ENCODE measurements around the gene WLS. TPM values are rescaled to one million over a fixed set of nuclear protein-coding genes. Genes with fewer than 3 reads are reported as not detected.

WLS gene
- total and polyA plus RNA-seq, 2 donors (not counting 1 experiment from before 2014, with no cell fraction given): 0.49 TPM; not detected in 1

DNA sequence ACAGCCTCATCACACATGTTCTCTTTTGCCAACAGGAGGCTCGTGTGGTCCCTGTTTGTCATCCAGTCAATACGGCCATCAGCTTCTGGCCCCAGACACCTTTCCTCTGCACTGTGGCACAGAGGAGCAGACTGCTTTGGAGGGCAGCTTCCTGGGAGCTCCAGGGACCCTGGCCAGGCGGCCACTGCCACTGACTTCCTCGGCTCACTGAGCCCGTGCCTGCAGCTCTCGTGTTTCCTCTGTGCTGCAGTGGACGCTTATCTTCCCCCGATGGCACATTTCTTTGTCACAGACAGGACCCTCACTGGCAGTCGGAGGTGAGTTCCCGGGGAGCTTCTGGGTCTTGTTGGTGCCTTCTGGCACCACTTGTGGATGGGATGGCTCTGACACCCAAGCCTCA is 114.9 kb downstream of the WLS start:
- ChIA-PET CTCF (interaction anchor here (0.7 to 3.7 kb wide), 19 partner anchors 9 to 1624 kb away, joined by 3 to 68 read pairs (median 5); no protein-coding TSS in a partner anchor), POLR2A (no interaction called here)
- no peaks in the 10 kb centered on the region for H3K36me3 ChIP-seq (replicated peaks in 1 of 2; ENCODE audit: control extremely low read depth in 1 of 2, control insufficient read depth in 1 of 2, extremely low read depth in 1 of 2, insufficient read depth in 2 of 2, low read length in 1 of 2)
- no peaks in the 10 kb centered on the region for H3K79me2 ChIP-seq (ENCODE audit: control insufficient read depth, insufficient read depth, low read length)
- no peaks in the 10 kb centered on the region for H4K20me1 ChIP-seq (ENCODE audit: control insufficient read depth, insufficient read depth, low read length, poor library complexity, severe bottlenecking)
- no peaks in the 10 kb centered on the region for H3K9me3 ChIP-seq (ENCODE audit: control extremely low read depth in 1 of 3, control insufficient read depth in 2 of 3, insufficient read depth in 1 of 3, low read length in 2 of 3)
- H3K4me3 Mint-ChIP-seq: no peak overlapping the region
- intact Hi-C loops (cut with micrococcal nuclease): no loop called here
- no peaks in the 10 kb centered on the region for H3K27me3 ChIP-seq (replicated peaks in 1 of 4; ENCODE audit: control extremely low read depth in 1 of 4, control insufficient read depth in 3 of 4, insufficient read depth in 4 of 4, low read length in 3 of 4)
- no peak overlapping the region for H2AFZ ChIP-seq (ENCODE audit: insufficient read depth, low read depth, low read length, poor library complexity, severe bottlenecking)
- DNase-seq (no peak), ATAC-seq (ENCODE audit: low read depth) (no peak)
- no peak overlapping the region for H3K27ac ChIP-seq (ENCODE audit: low read length in 2 of 2)
- H3K4me3 ChIP-seq (ENCODE audit: control extremely low read depth in 1 of 5, extremely low read depth in 1 of 5, insufficient read depth in 1 of 5, low read depth in 2 of 5, low read length in 4 of 5): no peak overlapping the region
- H3K27me3 Mint-ChIP-seq: peaks cover 2% of the 10 kb centered on the region
- H3K4me2 ChIP-seq (replicated peaks; ENCODE audit: low read depth, low read length, poor library complexity, severe bottlenecking): no peak overlapping the region
- no peaks in the 10 kb centered on the region for H3K9me3 Mint-ChIP-seq (ENCODE audit: insufficient read depth)
- H3K4me1 Mint-ChIP-seq: peaks cover 1% of the 10 kb centered on the region
- H3K27ac Mint-ChIP-seq: no peak overlapping the region
- peaks cover 2 to 3% of the 10 kb centered on the region in 2 donors for H3K4me1 ChIP-seq (ENCODE audit: control insufficient read depth in 2 of 2, insufficient read depth in 2 of 2, low read length in 2 of 2)
- H3K9ac ChIP-seq (ENCODE audit: low read length): no peak overlapping the region
- WGBS (ENCODE audit: insufficient coverage): 86% methylated on average over 10 of the region's 10 CpGs
- TF ChIP-seq CTCF (IDR thresholded peaks at IDR 0.05) (no peak), EZH2 (IDR thresholded peaks at IDR 0.05; ENCODE audit: borderline replicate concordance, insufficient read depth, low read depth, low read length, poor library complexity, severe bottlenecking) (no peak)

GRCh38 chr1:68116643-68117235 is 115.6 kb downstream of the WLS start:
- H3K9me3 ChIP-seq (ENCODE audit: control extremely low read depth in 1 of 3, control insufficient read depth in 2 of 3, insufficient read depth in 1 of 3, low read length in 2 of 3): no peaks in the 10 kb centered on the region
- no peak overlapping the region for H3K4me3 ChIP-seq (ENCODE audit: control extremely low read depth in 1 of 5, extremely low read depth in 1 of 5, insufficient read depth in 1 of 5, low read depth in 2 of 5, low read length in 4 of 5)
- ATAC-seq (ENCODE audit: low read depth): no peak
- Mint-ChIP-seq H3K9me3 (ENCODE audit: insufficient read depth) (no peaks in the 10 kb centered on the region), H3K4me3 (no peak overlapping the region), H3K27ac (no peak overlapping the region), H3K4me1 (peaks cover 1% of the 10 kb centered on the region), H3K27me3 (peaks cover 5% of the 10 kb centered on the region)
- H3K79me2 ChIP-seq (ENCODE audit: control insufficient read depth, insufficient read depth, low read length): no peaks in the 10 kb centered on the region
- 0% methylated on average over 3 of the region's 3 CpGs for WGBS (ENCODE audit: insufficient coverage)
- H3K27me3 ChIP-seq (replicated peaks in 1 of 4; ENCODE audit: control extremely low read depth in 1 of 4, control insufficient read depth in 3 of 4, insufficient read depth in 4 of 4, low read length in 3 of 4): peaks cover 0 to 3% (median 0%) of the 10 kb centered on the region in 4 experiments
- DNase-seq: peak; percentile 58
- no peak overlapping the region for H3K9ac ChIP-seq (ENCODE audit: low read length)
- POLR2A ChIA-PET: no interaction called here
- no peak for TF ChIP-seq EZH2 (IDR thresholded peaks at IDR 0.05; ENCODE audit: borderline replicate concordance, insufficient read depth, low read depth, low read length, poor library complexity, severe bottlenecking)
- peak; percentile 92 for TF ChIP-seq CTCF (IDR thresholded peaks at IDR 0.05)
- CTCF ChIA-PET: interaction anchor here (0.6 to 3.7 kb wide), 19 partner anchors 9 to 1625 kb away, joined by 3 to 68 read pairs (median 5); no protein-coding TSS in a partner anchor
- no peak overlapping the region for H2AFZ ChIP-seq (ENCODE audit: insufficient read depth, low read depth, low read length, poor library complexity, severe bottlenecking)
- intact Hi-C loops (cut with micrococcal nuclease): loop anchor here (1.0 kb wide), 1 partner anchor 327 kb away; no protein-coding TSS in a partner anchor
- peak overlapping the region; percentile 7 for H3K4me2 ChIP-seq (replicated peaks; ENCODE audit: low read depth, low read length, poor library complexity, severe bottlenecking)
- H3K27ac ChIP-seq (ENCODE audit: low read length in 2 of 2): no peak overlapping the region
- H3K36me3 ChIP-seq (replicated peaks in 1 of 2; ENCODE audit: control extremely low read depth in 1 of 2, control insufficient read depth in 1 of 2, extremely low read depth in 1 of 2, insufficient read depth in 2 of 2, low read length in 1 of 2): no peaks in the 10 kb centered on the region
- H3K4me1 ChIP-seq (ENCODE audit: control insufficient read depth in 2 of 2, insufficient read depth in 2 of 2, low read length in 2 of 2): peaks cover 2 to 3% of the 10 kb centered on the region in 2 donors
- no peaks in the 10 kb centered on the region for H4K20me1 ChIP-seq (ENCODE audit: control insufficient read depth, insufficient read depth, low read length, poor library complexity, severe bottlenecking)

Measured in B cell (primary cell).